GM19452 (cell line): ENCODE results near the gene TFCP2.

Experiments
- ATAC-seq: cut with Tn5 transposase; IDR thresholded peaks from one replicate; pipeline ENCODE4 v1.9.1; 2021; ENCODE audit not compliant: unreplicated experiment

TFCP2 gene

GRCh38 chr12:51197736-51198567 is 25.0 kb upstream of the TFCP2 start:
- no peak for ATAC-seq

GRCh38 chr12:51196547-51196946 is 23.6 kb upstream of the TFCP2 start:
- no peak for ATAC-seq

DNA sequence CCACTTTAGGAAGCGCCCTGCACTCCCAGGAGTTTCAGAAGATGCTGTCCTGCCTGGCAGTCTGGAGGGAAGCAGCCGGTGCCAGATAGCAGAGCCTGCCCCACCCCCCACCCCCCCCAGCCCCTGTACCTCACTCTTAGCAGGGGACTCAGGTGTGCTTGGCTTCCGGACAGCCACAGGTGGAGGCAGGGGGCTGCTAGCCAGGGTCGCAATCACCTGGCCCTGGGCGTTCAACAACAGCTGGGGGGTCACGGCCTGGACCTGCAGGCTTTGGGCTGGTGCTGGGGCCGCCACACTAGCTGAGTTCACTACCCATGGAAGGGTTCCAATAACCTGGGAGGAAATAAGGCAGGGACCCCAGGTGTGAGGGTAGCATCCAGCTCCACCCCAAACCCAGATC is 22.9 kb upstream of the TFCP2 start:
- no peak for ATAC-seq

DNA sequence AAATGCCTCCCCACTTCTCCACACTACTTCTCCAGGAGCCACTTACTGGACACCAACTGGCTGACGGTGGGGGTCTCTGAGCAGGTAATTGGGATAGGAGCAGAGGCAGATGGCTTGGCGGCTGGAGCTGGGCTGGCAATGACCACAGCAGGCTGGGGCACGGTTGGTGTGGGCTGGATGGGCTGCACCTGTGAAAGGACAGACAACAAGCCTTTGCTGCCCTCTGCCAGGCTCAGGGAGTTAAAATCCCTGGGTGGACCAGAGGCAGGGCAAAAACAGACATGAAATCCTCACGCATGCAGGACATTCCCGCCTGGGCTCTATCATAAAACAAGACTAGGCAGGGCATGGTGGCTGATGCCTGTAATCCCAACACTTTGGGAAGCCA is 19.3 kb upstream of the TFCP2 start:
- ATAC-seq, result no peak

GRCh38 chr12:51191516-51192283 is 18.8 kb upstream of the TFCP2 start:
- no peak for ATAC-seq

- ATAC-seq, result no peak
These were observed 17.9 kb upstream of the TFCP2 start for GRCh38 chr12:51190820-51191219.

GRCh38 chr12:51189790-51190355 is 16.9 kb upstream of the TFCP2 start:
- ATAC-seq, result no peak

DNA sequence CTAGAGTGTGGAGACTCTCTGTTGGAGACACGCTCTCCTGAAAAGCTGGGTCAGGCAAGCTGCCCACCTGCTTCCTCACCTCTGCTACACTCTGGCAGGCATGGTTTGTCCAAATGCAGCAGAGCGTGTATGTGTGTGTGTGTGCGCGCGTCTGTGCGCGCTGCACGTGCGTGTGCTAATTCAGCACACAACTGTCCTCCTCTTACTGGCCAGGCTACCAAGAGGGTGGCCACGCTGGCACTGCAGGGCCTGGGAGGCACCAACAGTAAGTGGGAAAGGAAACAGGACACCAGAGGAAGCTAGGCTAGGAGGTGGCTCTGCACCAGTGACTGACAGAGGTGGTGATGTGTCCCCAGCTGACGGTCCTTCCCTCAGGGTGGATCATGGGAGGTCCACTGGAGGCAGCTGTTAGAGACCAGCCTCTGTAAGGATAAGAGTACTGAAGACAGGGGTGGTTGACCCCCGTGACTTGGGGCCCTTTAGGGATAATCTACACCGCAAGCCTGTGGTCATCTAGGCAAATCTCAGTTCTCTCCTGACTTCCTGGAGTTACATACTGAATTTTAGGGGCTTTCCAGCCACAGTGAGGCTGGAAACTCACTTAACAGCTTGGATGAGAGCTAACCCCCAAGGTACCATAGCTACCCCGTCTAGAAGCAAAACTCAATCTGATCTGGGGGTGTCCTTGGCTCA is 15.6 kb upstream of the TFCP2 start:
- peak; percentile 73 for ATAC-seq

DNA sequence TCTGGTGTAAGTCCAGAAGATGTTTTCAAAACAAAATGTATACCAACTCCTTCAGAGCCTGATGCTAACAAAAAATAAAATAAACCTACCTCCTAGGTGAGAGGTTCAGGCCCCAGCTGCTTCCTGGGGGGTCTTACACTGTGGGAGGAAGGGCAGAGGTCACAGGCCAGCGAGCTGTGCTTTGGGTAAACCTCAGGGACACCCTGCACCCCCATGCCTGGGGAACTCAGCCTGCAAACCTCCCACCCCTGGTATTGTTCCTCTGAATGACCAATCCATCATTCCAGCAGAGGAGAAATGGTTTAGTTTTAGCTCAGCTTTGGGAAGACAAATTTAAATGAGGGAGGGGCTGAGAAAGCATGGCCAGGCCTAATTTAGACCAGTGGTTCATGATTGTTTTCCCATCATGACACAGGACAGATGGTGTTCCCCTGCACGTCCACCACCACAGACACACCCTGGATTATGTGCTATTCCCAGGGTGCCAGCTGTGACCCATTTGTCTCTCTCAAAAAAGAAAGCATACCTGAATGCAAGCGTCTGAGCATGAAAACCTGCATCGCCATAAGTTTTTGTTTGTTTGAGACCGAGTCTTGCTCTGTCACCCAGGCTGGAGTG is 14.5 kb upstream of the TFCP2 start:
- no peak for ATAC-seq

DNA sequence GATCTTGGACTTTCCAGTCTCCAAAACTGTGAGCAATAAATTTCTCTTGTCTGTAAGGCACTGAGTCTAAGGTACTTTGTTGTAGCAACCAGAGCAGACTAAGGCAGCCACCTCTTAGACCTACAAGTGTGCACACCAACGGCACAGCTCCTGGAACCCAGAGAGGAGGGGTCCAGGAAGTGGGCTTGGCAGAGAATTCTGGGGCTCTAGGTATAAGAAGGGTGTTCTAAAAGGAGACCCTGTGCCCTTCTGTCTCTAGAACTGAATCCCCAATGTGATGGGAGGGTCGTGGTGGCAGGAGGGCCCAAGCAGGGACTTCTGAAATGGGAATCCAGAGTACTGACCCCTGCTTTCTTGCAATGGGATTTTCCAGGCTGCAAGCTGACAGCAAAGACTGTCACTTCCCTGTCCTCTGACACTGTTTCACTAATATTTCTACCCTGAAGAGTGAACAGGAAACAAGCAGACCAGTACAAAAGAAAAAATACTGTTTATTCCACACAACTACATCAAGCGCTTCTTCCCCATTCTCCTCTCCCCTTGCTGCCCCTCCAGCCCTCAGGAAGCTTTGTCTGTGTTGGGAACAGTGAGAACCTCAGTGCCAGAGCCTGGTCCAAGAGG is 13.6 kb upstream of the TFCP2 start:
- no peak for ATAC-seq

- no peak for ATAC-seq
These were observed 12.3 kb upstream of the TFCP2 start for GRCh38 chr12:51185171-51185717.

GRCh38 chr12:51183816-51184215 is 10.9 kb upstream of the TFCP2 start:
- no peak for ATAC-seq

- no peak for ATAC-seq
These were observed 10.4 kb upstream of the TFCP2 start for GRCh38 chr12:51183349-51183748.

DNA sequence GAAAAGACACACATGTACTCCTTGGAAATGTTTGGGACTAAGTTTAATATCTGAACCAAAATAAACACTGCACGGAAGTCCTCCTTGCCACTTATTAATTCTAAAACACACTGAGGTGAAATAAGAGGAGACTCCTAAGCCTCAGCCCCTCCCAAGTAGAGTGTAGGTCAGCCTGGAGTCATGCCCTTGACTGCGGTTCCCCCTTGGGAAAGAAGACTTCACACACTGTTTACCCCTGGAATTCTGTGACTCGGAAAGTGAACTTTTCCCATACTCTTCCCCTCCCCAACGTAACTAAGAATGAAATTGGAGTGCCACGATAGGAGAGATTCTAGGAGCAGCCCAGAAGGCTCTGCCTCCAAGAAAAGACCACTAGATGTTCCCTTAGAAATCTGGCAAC is 8.6 kb upstream of the TFCP2 start:
- ATAC-seq, result no peak

GRCh38 chr12:51177897-51178296 is 5.0 kb upstream of the TFCP2 start:
- no peak for ATAC-seq

DNA sequence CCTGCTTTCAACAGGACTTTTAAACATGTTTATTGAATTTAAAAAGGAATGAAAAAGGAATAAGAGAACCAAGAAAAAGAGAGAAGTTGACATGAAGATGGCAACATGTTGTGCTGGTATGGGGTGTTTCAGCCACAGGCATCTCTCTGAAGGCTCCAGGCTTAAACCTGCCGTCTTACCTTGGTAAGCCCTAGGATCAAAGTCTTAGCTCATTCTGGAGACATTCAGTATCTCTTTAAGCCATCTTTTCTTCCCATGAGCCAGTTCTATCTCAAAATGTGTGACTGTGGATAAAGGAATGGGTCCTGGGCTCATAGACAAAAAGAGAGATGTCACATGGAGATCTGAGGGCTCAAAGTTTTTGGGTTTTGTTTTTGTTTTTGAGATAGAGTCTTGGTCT is 1.6 kb upstream of the TFCP2 start:
- ATAC-seq, result no peak

GRCh38 chr12:51171884-51172514 is 936 bp downstream of the TFCP2 start:
- no peak for ATAC-seq

GRCh38 chr12:51163795-51164194 is 9.1 kb downstream of the TFCP2 start:
- no peak for ATAC-seq

GRCh38 chr12:51162217-51162616 is 10.7 kb downstream of the TFCP2 start:
- ATAC-seq, result no peak
